Smooth muscle cell (in vitro differentiated cells): ENCODE measurements around the gene RHOD. TPM values are rescaled to one million over a fixed set of nuclear protein-coding genes. Genes with fewer than 3 reads are reported as not detected.

Experiments used
- DNase-seq: peaks from one replicate; lab custom pipeline; 2025; ENCODE audit not compliant: unreplicated experiment; lab: John Stamatoyannopoulos, UW
- H2AFZ ChIP-seq: fragments of 200-600 bp; sonication (generic); 2 replicates; pipeline ENCODE4 v1.6.0; 2016; ENCODE audit warnings: antibody characterized with exemption, low read depth, mild to moderate bottlenecking
- H3F3A ChIP-seq: fragments of 200-600 bp; sonication (generic); 2 replicates; pipeline ENCODE4 v1.6.0; 2017; ENCODE audit warnings: antibody characterized with exemption, low read depth
- H3K27ac ChIP-seq: fragments of 200-600 bp; sonication (generic); 2 replicates; pipeline ENCODE4 v1.5.1; 2016; ENCODE audit warnings: low read depth, mild to moderate bottlenecking
- H3K27me3 ChIP-seq: fragments of 200-600 bp; sonication (generic); 2 replicates; pipeline ENCODE4 v1.6.1; 2016; ENCODE audit warnings: low read depth, mild to moderate bottlenecking
- H3K36me3 ChIP-seq: fragments of 200-600 bp; sonication (generic); 2 replicates; pipeline ENCODE4 v1.5.1; 2016; ENCODE audit warnings: low read depth
- H3K4me1 ChIP-seq: fragments of 200-600 bp; sonication (generic); 2 replicates; pipeline ENCODE4 v1.5.1; 2016; ENCODE audit warnings: low read depth
- H3K4me2 ChIP-seq: fragments of 200-600 bp; sonication (generic); 2 replicates; pipeline ENCODE4 v1.6.0; 2016; ENCODE audit warnings: mild to moderate bottlenecking
- H3K4me3 ChIP-seq: fragments of 200-600 bp; sonication (generic); 2 replicates; pipeline ENCODE4 v1.5.1; 2016; ENCODE audit warnings: mild to moderate bottlenecking
- H3K79me2 ChIP-seq: fragments of 200-600 bp; sonication (generic); 2 replicates; pipeline ENCODE4 v1.6.0; 2016; ENCODE audit warnings: low read depth, mild to moderate bottlenecking
- H3K9ac ChIP-seq: fragments of 200-600 bp; sonication (generic); 2 replicates; pipeline ENCODE4 v1.6.0; 2016; ENCODE audit warnings: low read depth
- H3K9me3 ChIP-seq: fragments of 200-600 bp; sonication (generic); replicated peaks from 2 replicates; pipeline ENCODE4 v1.5.1; 2016; ENCODE audit warnings: low read depth
- H4K20me1 ChIP-seq: fragments of 200-600 bp; sonication (generic); 2 replicates; pipeline ENCODE4 v1.6.0; 2016; ENCODE audit warnings: low read depth
- WGBS: methylation state at CpG from one replicate; pipeline ENCODE4 v1.1.7; 2016; ENCODE audit warnings: low lambda C conversion rate; 5-methylcytosine and 5-hydroxymethylcytosine counted together
- polyA plus RNA-seq: library from polyadenylated mRNA; unstranded; fragments of >200 nt; fragmentation: Nextera tagmentation; extraction: Ambion mirVana; gene quantifications from 2 replicates; pipeline ENCODE4 v1.2.1, GENCODE V29; 2016
- total RNA-seq: library from RNA; depleted of rRNA; stranded (reverse); fragments of >200 nt; gene quantifications from 2 replicates; pipeline ENCODE4 v1.2.3, GENCODE V29; 2014
- TF ChIP-seq, protein P1 (sequence below): fragments of 200-600 bp; sonication (generic); IDR thresholded peaks from 2 replicates; pipeline ENCODE4 v1.5.1; 2017; ENCODE audit warnings: borderline replicate concordance, mild to moderate bottlenecking, antibody characterized with exemption; ENCODE audit not compliant: insufficient read depth, poor library complexity, severe bottlenecking

Gene RHOD
- total and polyA plus RNA-seq, 2 experiments from 2014 or later, result 28.4 to 38.9 TPM

DNA sequence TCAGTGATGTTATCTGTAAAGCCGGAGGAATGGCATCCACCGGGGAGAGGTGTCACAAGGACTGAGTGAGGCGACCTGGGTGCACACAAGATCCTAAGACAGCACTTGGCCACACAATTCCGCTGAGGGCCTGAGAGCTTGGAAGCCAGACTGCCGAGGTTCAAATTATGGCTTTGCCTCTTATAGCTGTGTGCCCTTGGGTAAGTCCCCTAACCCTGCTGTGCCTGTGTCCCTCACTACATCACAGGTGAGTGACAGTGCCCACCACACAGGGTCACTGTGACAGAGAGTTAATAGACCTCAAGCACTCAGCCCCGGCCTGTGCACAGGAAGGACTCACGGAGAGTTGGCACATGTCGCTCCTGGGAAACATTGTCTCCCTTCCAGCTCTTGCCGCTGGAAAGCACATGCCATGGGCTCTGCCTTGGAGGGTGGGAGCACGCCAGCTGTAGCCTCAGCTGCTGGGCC, 592 bp downstream of the RHOD start:
- H3K9ac ChIP-seq, result peak overlapping the region; percentile 84
- H4K20me1 ChIP-seq, result no peaks in the 10 kb centered on the region
- no peaks in the 10 kb centered on the region for H3K36me3 ChIP-seq
- no peaks in the 10 kb centered on the region for H3K79me2 ChIP-seq
- H3K4me2 ChIP-seq, result peak overlapping the region; percentile 94
- WGBS, result 53% methylated on average over 10 of the region's 10 CpGs
- no peaks in the 10 kb centered on the region for H3K9me3 ChIP-seq
- peaks cover 14% of the 10 kb centered on the region for H3F3A ChIP-seq
- TF ChIP-seq, protein P1, sequence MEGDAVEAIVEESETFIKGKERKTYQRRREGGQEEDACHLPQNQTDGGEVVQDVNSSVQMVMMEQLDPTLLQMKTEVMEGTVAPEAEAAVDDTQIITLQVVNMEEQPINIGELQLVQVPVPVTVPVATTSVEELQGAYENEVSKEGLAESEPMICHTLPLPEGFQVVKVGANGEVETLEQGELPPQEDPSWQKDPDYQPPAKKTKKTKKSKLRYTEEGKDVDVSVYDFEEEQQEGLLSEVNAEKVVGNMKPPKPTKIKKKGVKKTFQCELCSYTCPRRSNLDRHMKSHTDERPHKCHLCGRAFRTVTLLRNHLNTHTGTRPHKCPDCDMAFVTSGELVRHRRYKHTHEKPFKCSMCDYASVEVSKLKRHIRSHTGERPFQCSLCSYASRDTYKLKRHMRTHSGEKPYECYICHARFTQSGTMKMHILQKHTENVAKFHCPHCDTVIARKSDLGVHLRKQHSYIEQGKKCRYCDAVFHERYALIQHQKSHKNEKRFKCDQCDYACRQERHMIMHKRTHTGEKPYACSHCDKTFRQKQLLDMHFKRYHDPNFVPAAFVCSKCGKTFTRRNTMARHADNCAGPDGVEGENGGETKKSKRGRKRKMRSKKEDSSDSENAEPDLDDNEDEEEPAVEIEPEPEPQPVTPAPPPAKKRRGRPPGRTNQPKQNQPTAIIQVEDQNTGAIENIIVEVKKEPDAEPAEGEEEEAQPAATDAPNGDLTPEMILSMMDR, result no peak
- H3K27me3 ChIP-seq, result no peaks in the 10 kb centered on the region
- DNase-seq, result no peak
- peaks cover 18% of the 10 kb centered on the region for H3K4me1 ChIP-seq
- peak overlapping the region; percentile 100 for H3K27ac ChIP-seq
- H2AFZ ChIP-seq, result peak overlapping the region; percentile 68
- H3K4me3 ChIP-seq, result peak overlapping the region; percentile 63

DNA sequence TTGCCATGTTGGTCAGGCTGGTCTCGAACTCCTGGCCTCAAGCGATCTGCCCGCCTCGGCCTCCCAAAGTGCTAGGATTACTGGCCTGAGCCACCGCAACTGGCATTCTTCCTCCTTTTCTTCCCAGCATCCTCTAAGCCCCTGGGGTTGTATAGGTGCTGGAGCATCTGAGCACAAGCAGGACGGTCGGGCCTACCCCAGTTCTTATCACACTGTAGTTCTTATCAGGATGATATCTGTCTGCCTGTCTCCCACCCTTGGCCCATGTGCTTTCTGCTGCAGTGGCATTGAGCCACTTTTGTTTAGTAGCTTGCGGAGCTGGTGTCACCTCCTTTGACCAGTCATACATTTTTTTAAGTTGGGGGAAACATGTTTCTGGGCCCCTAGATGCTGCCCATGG, 1.9 kb downstream of the RHOD start:
- peaks cover 4% of the 10 kb centered on the region for H4K20me1 ChIP-seq
- peaks cover 18% of the 10 kb centered on the region for H3K4me1 ChIP-seq
- no peak overlapping the region for H3K9ac ChIP-seq
- H3K36me3 ChIP-seq, result no peaks in the 10 kb centered on the region
- WGBS, result 84% methylated on average over 8 of the region's 8 CpGs
- H3K4me2 ChIP-seq, result no peak overlapping the region
- no peak overlapping the region for H3K4me3 ChIP-seq
- no peak for DNase-seq
- H3K27me3 ChIP-seq, result no peaks in the 10 kb centered on the region
- H2AFZ ChIP-seq, result no peak overlapping the region
- no peak overlapping the region for H3K27ac ChIP-seq
- H3K9me3 ChIP-seq, result no peaks in the 10 kb centered on the region
- TF ChIP-seq, protein P1, result no peak
- H3F3A ChIP-seq, result peaks cover 14% of the 10 kb centered on the region
- H3K79me2 ChIP-seq, result no peaks in the 10 kb centered on the region

DNA sequence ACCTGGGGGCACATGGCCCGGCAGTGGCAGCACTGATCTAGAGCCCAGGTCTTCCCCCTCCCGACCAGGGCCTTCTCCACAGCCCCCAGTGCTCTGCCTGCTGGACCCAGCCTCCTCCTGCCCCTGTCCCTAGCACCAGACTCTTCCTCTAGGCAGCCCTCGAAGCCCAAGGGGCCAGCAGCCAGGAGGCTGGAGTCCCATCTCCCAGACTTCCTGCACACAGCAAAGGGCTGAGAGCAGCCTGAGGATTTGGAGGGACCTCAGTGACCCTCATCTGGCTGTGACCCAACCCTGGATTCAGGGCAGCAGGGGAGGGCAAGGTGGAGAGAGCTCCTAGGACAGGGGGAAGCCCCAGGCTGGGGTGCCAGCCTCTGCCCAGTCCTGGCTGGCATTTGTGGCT, 3.0 kb downstream of the RHOD start:
- 100% methylated on average over 3 of the region's 3 CpGs for WGBS
- Histone ChIP-seq H4K20me1 (peaks cover 4% of the 10 kb centered on the region), H3K4me3 (no peak overlapping the region), H3K4me2 (no peak overlapping the region), H2AFZ (no peak overlapping the region), H3K9me3 (no peaks in the 10 kb centered on the region), H3K79me2 (no peaks in the 10 kb centered on the region), H3K36me3 (no peaks in the 10 kb centered on the region), H3K9ac (no peak overlapping the region), H3K4me1 (peaks cover 13% of the 10 kb centered on the region), H3K27ac (peak overlapping the region; percentile 7), H3K27me3 (no peaks in the 10 kb centered on the region), H3F3A (peaks cover 8% of the 10 kb centered on the region)
- DNase-seq, result no peak
- TF ChIP-seq, protein P1, result no peak

DNA sequence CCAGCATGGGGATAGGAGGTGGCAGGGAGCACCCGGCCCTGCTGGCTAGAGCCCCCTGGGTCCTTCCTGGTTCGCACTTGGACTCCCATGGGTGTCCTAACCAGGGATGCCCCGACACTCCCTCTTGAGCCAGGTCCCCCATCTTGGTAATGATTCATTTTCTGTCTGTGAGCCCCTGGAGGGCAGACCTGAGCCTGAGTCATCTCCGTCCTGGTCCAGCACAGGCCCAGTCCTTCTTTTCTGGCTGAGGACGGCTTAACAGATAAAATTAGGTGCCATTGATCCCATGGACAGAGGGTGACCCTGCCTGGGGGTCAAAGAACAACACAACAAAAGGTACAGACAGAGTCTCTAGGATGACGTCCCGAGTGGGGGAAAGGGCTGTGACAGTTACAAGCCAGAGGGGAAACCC, 3.5 kb downstream of the RHOD start:
- Histone ChIP-seq H3K79me2 (no peaks in the 10 kb centered on the region), H3K27me3 (no peaks in the 10 kb centered on the region), H3K4me1 (peaks cover 12% of the 10 kb centered on the region), H3K4me3 (no peak overlapping the region), H3K4me2 (no peak overlapping the region), H3K9ac (no peak overlapping the region), H3K9me3 (no peaks in the 10 kb centered on the region), H4K20me1 (peaks cover 4% of the 10 kb centered on the region), H2AFZ (no peak overlapping the region), H3K27ac (peak overlapping the region; percentile 5), H3F3A (peaks cover 7% of the 10 kb centered on the region), H3K36me3 (no peaks in the 10 kb centered on the region)
- 74% methylated on average over 7 of the region's 7 CpGs for WGBS
- TF ChIP-seq, protein P1, result no peak
- no peak for DNase-seq
